GM18861 (cell line): Measurements from ENCODE around the gene HMGN1.
"Not testable (repeated sequence)": the region's sequence is repeated elsewhere in the genome, so short reads cannot be mapped to it uniquely, and the experiment has no call there.

Experiments used
- ATAC-seq: cut with Tn5 transposase; IDR thresholded peaks from one replicate; pipeline ENCODE4 v1.9.1; 2021; ENCODE audit not compliant: unreplicated experiment

Gene HMGN1

DNA sequence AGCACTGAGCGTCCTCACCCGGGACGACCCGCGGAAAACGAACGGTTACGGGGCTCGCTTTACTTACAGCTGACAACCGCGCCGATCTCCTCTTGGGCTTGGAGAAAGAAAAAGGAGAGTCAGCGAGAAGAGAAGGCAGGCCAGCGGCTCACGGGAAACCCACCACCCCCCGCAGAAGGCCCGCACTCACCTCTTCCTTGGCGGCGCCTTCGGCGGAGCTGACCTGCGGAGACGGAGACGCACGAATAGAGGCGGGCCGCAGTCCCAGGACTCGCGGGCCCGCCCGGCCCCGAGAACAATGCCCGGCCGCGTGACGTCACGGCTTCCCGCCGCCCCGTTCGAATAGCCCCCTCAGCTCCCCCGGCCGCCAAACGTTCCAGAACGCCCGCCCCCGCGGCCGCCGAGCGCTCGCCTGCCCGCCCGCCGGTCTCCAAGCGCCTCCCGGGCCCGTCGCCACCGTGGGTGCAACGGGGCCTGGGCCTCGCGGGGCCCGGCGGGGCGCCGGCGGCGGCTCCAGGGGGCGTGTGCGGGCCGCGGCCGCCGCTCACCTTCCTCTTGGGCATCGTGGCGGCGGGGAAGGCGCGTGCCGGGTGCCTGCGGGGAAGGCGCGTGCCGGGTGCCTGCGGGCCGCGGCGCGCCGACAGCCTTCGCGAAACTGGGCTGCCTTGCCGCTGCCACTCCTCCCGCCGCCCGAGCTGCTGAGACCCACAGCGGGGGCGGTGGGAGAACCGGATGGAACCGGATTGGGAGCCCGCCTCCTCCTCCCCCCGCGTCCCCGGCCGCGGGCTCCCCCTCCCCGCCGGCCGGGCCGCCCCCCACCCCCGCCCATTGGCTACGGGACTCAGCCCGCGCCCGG is at the start of gene HMGN1:
HMGN1 (minus strand) TSS at position 734 of the 856 bp plus-strand sequence; CDS start at position 563, 171 bp downstream.
- ATAC-seq: peak; percentile 33

GRCh38 chr21:39397646-39398385 is 48.9 kb upstream of the HMGN1 start:
- no peak for ATAC-seq

GRCh38 chr21:39392981-39393380 is 44.1 kb upstream of the HMGN1 start:
- no peak for ATAC-seq

GRCh38 chr21:39390212-39390765 is 41.4 kb upstream of the HMGN1 start:
- ATAC-seq: no peak

DNA sequence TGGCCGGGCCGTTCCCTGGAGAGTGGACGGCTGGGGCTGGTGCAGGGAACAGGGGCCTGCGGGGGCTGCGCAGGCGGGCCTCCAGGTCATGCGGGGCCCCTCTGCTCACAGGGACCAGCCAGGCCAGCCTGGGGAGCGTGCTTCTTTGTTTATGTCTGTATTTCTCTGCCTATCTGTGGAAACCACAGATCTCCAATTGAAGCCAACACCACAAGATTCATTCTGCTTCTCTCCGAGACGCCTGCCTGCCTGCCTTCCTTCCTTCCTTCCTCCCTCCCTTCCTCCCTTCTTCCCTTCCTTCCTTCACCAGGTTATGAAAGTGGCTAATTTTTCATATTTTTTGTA is 39.9 kb upstream of the HMGN1 start:
- no peak for ATAC-seq

DNA sequence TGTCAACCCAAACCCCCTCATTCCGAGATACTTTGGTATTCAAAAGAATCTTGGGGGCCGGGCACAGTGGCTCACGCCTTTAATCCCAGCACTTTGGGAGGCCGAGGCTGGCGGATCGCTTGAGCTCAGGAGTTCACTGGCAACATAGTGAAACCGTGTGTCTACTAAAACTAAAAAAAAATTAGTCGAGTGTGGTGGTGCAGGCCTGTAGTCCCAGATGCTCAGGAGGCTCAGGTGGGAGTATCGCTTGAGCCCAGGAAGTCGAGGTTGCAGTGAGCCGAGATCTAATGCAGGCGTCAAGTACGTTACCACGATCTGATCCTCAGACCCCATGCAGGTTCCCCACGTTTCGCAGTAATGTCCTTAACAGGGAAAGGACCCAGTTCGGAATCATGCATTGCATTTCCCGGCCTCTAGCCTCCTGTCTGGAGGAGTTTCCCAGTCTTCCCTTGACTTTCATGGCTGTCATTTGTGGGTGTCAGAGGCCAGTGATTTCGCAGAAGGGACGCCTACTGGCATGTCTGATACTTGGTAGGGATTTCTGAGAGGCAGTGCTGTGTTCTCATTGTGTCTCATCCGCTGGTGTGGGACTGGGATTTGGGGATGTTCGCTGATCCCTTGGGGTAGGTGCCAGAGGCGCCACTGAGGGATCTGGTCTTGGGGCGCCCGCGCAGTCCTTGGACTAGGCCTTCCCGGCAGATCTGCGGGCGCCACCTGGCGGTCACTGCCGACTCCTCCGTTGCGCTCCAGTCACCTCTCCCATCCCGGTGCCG is 39.3 kb upstream of the HMGN1 start:
- ATAC-seq: peak; percentile 72

DNA sequence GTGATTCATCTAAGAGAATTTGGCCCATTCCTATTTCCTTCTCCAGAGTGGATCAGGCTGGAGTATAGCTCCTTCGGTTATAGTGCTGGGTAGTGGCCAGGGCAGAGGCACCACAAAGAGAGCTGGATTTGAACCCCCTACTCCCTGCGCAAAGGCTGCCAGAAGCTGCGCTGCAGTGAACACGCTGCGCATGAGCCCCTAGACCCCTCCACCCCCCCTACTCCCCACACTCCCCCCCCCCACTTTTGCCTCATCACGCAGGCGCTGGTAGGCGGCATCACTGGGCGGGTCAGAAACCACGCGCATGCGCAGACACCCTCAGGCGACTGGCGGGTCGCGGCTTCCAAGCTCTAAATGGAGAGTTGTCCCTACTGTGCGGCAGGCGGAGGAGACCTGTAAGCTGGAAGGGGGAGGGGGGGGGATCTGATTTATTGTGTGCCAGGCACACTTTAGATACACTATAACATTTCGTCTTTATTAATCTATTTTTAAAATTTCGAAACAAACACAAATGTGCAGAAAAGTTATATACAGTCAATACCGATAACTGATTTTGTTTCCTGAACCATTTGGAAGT is 38.7 kb upstream of the HMGN1 start:
- no peak for ATAC-seq

GRCh38 chr21:39386899-39387298 is 38.0 kb upstream of the HMGN1 start:
- no peak for ATAC-seq

DNA sequence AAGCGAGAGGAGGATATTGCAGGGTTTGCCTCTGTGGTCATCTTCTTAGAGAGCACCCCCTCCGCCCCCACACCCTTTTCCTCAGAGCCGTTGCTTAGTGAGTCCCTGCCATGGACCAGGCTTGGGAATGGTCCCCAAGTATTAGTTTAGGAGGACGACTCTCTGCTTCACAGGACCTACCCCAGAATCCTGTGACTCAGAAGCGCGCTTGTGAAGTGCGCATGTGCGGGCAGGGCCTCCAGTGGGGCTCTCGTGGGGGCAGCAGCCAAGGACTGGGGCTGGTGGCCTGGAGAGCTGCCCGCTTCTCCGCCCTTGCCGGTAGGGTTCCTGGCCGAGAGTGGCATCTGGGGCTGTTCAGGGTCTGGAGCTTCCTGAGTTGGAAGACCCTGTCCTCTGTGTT is 37.3 kb upstream of the HMGN1 start:
- ATAC-seq: no peak

DNA sequence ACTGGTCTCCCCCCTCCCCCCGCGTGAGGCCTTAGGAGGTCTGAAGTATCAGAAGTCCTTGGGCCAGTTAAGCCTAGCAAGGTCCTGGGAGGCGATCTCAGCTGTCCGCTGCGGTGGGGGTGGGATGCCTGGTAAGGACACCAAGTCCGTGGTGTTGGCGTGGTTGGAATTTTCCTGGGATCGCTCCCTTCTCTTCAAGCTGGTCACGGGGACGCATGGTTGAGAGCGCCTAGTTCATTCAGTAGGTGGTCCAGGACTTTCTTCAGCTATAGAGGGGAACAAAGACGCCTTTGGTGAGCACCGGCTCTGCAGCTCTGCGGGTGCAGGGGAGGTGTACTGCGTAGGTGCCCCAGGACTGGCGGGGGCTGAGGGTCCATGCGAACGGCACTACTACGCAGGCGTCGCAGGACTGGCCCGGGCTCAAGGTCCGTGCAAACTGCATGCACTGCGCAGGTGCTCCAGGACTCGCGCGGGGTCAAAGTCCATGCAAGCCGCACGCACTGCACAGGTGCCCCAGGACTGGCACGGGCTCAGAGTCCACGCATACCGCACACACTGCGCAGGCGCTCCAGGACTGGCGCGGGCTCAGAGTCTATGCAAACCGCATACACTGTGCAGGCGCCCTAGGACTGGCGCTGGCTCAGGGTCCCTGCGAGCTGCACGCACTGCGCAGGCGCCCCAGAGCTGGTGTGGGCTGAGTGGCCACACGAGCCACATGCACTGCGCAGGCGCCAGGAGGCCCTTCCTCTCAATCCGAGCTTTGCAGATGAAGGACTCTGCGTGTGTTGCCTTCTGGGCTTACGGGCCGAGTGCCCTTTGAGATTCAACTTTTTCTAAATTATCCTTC is 36.6 kb upstream of the HMGN1 start:
- no peak for ATAC-seq

GRCh38 chr21:39384674-39385298 is 35.9 kb upstream of the HMGN1 start:
- ATAC-seq: no peak

- not testable (repeated sequence) for ATAC-seq
These were observed 33.2 kb upstream of the HMGN1 start for GRCh38 chr21:39382096-39382495.

GRCh38 chr21:39381009-39381408 is 32.1 kb upstream of the HMGN1 start:
- ATAC-seq: no peak

DNA sequence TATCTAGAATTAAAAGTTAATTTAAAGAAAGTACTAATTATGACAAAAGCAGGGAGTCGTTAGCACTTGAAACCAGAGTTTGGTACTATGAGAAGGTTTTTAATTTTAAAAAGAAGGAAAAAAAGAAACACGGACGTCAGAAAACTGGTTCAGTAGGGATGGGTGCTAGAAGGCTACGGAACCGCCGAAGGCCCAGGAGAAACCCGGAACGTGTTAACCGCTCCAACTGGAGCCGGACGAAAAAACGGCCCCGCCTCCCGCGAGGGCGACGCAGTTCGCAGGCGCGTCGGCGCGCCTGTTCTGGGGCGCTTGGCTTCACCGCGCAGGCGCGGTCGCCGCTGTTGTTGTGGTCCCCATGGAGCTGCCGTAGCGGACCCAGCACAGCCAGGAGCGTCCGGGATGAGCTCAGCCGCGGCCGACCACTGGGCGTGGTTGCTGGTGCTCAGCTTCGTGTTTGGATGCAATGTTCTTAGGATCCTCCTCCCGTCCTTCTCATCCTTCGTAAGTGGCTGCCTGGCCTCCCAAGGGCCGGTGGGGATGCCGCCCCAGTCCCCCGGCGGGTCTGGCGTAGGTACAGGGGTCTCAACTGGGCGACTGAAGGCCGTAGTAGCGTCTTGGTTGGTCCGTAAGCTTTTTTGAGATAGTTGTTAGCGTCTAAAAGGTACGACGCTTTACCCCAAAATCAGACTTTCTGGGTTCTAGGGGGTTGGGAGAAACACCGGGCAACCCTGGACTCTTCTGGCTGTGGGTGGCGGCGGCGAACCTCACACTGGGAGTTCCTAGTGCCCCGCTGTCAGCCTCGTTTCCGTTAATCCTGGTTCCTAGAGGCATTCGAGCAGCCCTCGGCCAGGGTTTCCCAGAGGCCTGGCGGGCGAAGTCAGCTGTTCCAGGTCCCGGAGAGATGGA is 31.4 kb upstream of the HMGN1 start:
- peak; percentile 97 for ATAC-seq

DNA sequence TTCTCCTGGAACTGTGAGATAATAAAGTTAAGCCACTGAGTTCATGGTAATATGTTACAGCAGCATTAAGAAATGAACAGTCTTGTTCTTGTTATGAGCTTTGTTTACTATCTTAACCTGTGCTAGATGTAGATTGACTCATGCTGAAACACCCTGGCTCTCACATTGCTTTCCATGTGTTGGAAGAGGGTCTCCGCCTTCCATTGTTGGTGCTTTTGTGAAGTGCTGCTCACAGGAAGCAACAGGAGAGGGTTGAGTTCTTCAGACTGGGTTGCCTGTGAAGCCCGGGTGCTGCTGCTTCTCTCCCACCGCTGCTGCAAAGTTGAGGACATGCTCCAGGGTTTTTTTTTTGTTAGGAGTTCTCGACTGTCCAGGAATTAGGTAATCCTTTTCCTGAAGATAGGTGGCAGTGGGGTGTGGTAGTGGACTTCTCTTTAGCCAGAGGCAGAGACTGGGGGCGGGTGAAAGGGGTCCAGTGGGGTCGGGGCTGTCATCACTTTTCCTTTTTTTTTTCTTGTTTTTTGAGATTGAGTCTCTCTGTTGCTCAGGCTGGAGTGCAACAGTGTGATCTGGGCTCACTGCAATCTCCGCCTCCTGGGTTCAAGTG is 28.7 kb upstream of the HMGN1 start:
- ATAC-seq: no peak

- ATAC-seq: no peak
These were observed 26.6 kb upstream of the HMGN1 start for GRCh38 chr21:39375446-39375845.

DNA sequence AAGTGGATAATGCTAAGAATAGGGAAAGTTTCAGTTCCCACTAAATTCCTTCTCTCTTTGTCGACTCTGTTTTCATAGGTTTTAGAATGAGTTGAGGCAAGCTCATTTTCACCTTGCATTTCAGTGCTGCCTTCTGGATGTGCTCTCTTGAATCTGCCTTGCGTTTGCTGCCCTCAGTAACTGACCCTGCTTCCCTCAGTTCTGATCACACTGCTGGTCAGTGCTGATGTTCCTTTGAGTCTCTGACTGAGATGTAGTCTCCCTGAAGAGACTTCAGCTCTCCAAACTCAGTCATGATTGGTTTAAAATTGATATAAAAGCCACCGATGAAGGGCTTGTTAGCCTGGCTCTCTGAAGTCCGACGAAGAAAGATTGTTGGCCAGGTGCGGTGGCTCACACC is 25.2 kb upstream of the HMGN1 start:
- no peak for ATAC-seq

DNA sequence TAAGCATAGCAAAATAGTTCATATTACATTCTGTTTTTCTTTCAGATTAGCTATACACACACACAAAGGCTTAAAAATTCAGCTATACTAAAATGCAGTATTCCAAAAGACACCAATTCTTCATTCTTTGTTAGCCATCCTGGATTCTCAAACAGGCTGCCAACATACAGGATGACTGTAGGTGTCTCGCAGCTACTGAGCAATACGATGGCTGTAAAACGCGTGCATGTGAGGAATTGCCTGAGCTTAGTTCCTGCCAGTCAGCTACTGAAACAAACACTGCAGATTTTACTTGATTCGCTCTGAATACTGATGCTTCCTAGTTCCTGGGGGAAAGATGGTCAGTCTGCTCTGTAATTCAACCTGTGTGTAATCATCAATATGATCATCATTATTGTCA is 24.7 kb upstream of the HMGN1 start:
- peak; percentile 84 for ATAC-seq
